BLaER1 treated with 17β-estradiol and CSF1 and Interleukin-3, amounts not matched to agents 10 nM and 100 nM (cell line): ENCODE data around the gene RNF2.
A peak's percentile ranks its signal among the peaks of the same experiment; 100 is the strongest.
"Not testable (repeated sequence)": the region's sequence is repeated elsewhere in the genome, so short reads cannot be mapped to it uniquely, and the experiment has no call there.

Experiments
- H3K27ac ChIP-seq, 11 experiments: shearing (Covaris generic); formaldehyde crosslinking; 2 replicates each; pipeline ENCODE4 v1.8.1; 2022
- H3K27me3 ChIP-seq, 11 experiments: shearing (Covaris generic); formaldehyde crosslinking; 2 replicates each; pipeline ENCODE4 v1.8.1; 2022
- H3K36me3 ChIP-seq, 11 experiments: shearing (Covaris generic); formaldehyde crosslinking; 2 replicates each; pipeline ENCODE4 v1.8.1; 2022
- H3K4me1 ChIP-seq, 10 experiments: shearing (Covaris generic); formaldehyde crosslinking; 2 replicates each; pipeline ENCODE4 v1.8.1; 2022
- H3K4me2 ChIP-seq, 11 experiments: shearing (Covaris generic); formaldehyde crosslinking; 2 replicates each; pipeline ENCODE4 v1.8.1; 2022
- H3K4me3 ChIP-seq, 10 experiments: shearing (Covaris generic); formaldehyde crosslinking; 2 replicates each; pipeline ENCODE4 v1.8.1; 2022
- H3K9ac ChIP-seq, 11 experiments: shearing (Covaris generic); formaldehyde crosslinking; 2 replicates each; pipeline ENCODE4 v1.8.1; 2022
- H3K9me3 ChIP-seq, 11 experiments: shearing (Covaris generic); formaldehyde crosslinking; replicated peaks in 1 of 11; 2 replicates each; pipeline ENCODE4 v1.8.1; 2022
- H4K20me1 ChIP-seq, 11 experiments: shearing (Covaris generic); formaldehyde crosslinking; 2 replicates each; pipeline ENCODE4 v1.8.1; 2022
- Cebpa-rat ChIP-seq, 11 experiments: shearing (Covaris generic); IDR thresholded peaks; 2 replicates each; pipeline ENCODE4 v1.8.1; 2022

The RNF2 gene

DNA sequence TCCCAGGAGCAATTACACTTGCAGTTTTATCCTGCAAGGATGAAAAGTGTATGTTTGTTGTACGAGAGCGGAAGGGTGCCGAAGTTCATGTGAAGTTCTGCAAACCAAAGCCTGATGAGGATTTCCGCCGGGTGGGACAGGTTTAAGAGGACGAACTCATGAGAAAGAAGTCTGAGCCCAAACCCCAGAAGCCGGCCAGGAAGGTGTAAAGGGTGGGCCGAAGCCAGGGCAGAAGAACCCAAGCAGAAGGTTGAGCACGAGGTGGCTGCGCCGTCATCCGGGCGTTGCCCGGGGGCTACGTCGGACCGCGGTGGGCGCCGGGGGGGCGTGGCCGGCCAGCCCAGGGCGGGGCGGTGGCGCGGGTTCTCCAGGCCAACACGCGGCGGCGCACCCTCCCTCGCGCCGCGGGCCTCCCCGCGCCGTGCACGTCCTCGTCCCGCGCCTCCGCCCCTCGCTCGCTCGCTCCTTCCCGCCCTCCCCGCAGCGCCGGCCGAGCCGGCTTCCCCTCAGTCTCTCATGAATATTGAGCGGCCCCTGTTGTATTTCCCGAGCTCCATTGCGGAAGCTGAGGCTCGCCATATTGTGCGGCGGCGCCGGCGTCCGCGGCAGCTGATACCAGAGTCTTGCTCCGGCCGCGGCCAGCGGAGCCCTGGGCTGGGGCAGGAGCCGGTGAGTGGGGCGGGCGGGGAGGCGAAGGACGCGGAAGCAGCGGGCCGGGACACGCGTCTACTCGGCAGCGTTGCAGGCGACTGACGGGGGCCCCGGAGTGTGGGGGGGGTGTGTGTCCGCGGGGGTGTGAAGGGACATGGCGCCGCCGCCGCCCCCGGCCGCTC is at the start of gene RNF2:
TSS of gene RNF2 (plus strand) at position 578 of the 833 bp plus-strand sequence. CDS start 41,996 bp downstream, outside the sequence.
- H3K4me3 ChIP-seq: peak within 1 kb of the TSS; percentile 81 to 98 (median 94)
- no peaks in the 10 kb centered on the region for H3K27me3 ChIP-seq
- TF ChIP-seq Cebpa-rat (IDR thresholded peaks at IDR 0.05): no peak
- H3K9ac ChIP-seq: peak within 1 kb of the TSS; percentile 90 to 97 (median 94)
- H3K4me2 ChIP-seq: peak within 1 kb of the TSS; percentile 83 to 99 (median 89)
- H3K4me1 ChIP-seq: peaks cover 16 to 37% (median 22%) of the 10 kb centered on the region in 10 experiments
- H4K20me1 ChIP-seq: peaks cover 17 to 45% (median 39%) of the 10 kb centered on the region in 11 experiments; a peak in 20 of 22 replicates
- no peaks in the 10 kb centered on the region for H3K36me3 ChIP-seq
- peak within 1 kb of the TSS; percentile 87 to 93 (median 90) for H3K27ac ChIP-seq
- H3K9me3 ChIP-seq: no peaks in the 10 kb centered on the region; a peak in 1 of 22 replicates

DNA sequence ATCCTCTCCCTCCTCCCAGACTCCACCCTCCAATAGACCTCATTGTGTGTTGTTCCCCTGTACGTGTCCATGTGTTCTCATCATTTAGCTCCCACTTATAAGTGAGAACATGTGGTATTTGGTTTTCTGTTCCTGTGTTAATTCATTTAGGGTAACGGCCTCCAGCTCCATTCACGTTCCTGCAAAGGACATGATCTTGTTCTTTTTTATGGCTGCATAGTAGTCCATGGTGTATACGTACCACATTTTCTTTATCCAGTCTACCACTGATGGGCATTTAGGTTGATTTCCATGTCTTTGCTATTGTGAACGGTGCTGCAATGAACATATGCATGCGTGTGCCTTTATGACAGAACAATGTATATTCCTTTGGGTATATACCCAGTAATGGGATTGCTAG is 45.4 kb upstream of the RNF2 start:
- H3K4me1 ChIP-seq, H3K27ac ChIP-seq, H3K27me3 ChIP-seq: not testable (repeated sequence)

DNA sequence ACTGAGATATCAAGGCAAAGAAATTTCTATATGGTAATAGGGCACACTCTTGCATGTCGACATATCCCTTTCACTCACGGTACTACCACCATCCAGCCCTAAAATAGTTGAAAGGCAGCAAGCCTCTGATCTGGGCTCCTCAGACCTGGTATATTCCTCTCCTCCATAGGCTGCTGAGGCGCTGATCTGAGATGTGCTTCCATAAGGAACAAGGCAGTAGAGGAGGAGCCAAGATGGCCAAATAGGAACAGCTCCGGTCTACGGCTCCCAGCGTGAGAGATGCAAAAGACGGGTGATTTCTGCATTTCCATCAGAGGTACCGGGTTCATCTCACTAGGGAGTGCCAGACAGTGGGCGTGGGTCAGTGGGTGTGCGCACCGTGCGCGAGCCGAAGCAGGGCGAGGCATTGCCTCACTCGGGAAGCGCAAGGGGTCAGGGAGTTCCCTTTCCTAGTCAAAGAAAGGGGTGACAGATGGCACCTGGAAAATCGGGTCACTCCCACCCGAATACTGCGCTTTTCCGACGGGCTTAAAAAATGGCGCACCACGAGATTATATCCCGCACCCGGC is 44.0 kb upstream of the RNF2 start:
- H3K4me1 ChIP-seq, H3K9ac ChIP-seq, H4K20me1 ChIP-seq, H3K4me2 ChIP-seq, H3K27me3 ChIP-seq, H3K27ac ChIP-seq, H3K9me3 ChIP-seq, H3K36me3 ChIP-seq, H3K4me3 ChIP-seq: not testable (repeated sequence)

More for the DNA sequence above, 45.4 kb upstream of the RNF2 start:
- H3K36me3 ChIP-seq, H3K4me2 ChIP-seq, H4K20me1 ChIP-seq, H3K9ac ChIP-seq, H3K4me3 ChIP-seq: not testable (repeated sequence)
- H3K9me3 ChIP-seq: peaks cover 0 to 12% (median 5%) of the 10 kb centered on the region in 11 experiments; a peak in 13 of 22 replicates

DNA sequence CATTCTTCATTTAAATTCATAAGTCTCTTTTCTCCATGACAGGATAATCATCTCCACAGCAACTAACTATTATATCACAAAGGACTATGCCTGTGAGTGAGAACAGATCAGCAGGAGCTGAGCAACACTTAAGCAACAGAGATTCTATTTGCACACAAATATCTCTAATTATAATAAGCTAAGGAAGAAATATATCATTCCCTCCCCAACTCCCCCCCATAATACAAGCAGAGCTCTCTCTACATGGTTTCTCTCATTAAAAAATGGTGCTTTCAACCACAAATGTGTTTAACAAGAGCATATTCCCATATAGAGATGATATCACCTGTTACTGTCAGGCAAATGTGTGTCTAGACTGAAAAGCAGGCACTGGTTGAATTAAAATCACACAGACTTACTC is 36.5 kb upstream of the RNF2 start:
- Histone ChIP-seq H3K4me2 (no peak overlapping the region), H4K20me1 (no peaks in the 10 kb centered on the region), H3K27me3 (no peaks in the 10 kb centered on the region), H3K36me3 (no peaks in the 10 kb centered on the region), H3K27ac (no peak overlapping the region), H3K9me3 (no peaks in the 10 kb centered on the region), H3K4me1 (no peaks in the 10 kb centered on the region), H3K4me3 (no peak overlapping the region), H3K9ac (no peak overlapping the region)
- no peak for TF ChIP-seq Cebpa-rat (IDR thresholded peaks at IDR 0.05)

DNA sequence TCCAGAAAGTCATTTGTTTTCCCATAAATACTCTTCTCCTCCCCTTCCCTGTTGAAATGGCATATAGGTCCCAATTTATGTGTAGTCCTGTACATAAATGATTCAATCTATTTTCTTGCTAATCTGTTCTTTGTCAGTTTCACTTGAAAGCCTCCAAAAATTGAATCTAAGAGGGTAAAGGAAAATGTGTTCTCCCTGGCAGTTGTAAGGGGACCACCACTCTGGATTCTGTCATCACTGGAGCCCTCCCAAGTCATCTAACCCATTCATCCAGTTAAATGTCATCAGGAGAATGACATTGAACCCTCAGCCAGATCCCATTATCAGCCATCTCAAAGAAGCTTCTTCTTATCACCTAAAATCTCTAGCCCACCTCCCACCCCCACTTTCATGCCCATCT is 35.0 kb upstream of the RNF2 start:
- Histone ChIP-seq H3K4me2 (no peak overlapping the region), H3K27me3 (no peaks in the 10 kb centered on the region)

DNA sequence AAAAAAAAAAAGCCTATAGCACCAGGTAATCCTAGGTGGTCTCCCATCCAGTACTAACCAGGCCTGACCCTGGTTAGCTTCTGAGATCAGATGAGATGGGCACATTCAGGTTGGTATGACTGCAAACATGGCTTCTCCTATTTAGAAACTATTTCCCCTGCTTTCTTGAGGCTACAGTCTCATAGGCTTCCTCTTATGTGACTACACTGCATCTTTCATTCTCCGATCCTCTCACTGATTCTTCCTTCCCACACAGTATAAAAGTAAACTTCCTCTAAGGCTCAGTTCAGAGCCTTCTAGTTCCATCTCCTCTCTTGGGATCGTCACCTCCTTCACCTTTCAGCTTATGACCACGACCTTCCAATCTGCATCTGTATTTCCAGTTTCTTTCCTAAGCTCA is 30.4 kb upstream of the RNF2 start:
- Histone ChIP-seq H3K9ac (no peak overlapping the region), H3K4me1 (peaks cover 0 to 30% (median 3%) of the 10 kb centered on the region in 10 experiments; a peak in 9 of 20 replicates), H4K20me1 (no peaks in the 10 kb centered on the region), H3K27ac (no peak overlapping the region), H3K4me2 (peak overlapping the region in 2 of 11 experiments; percentile 27 to 53; a peak in 4 of 22 replicates), H3K36me3 (no peaks in the 10 kb centered on the region), H3K9me3 (no peaks in the 10 kb centered on the region), H3K27me3 (no peaks in the 10 kb centered on the region), H3K4me3 (no peak overlapping the region)
- no peak for TF ChIP-seq Cebpa-rat (IDR thresholded peaks at IDR 0.05)

More for the DNA sequence above, 35.0 kb upstream of the RNF2 start:
- H3K9ac ChIP-seq: no peak overlapping the region
- H3K4me3 ChIP-seq: no peak overlapping the region
- H3K27ac ChIP-seq: no peak overlapping the region
- no peaks in the 10 kb centered on the region for H3K36me3 ChIP-seq
- H4K20me1 ChIP-seq: no peaks in the 10 kb centered on the region
- TF ChIP-seq Cebpa-rat (IDR thresholded peaks at IDR 0.05): no peak
- H3K9me3 ChIP-seq: no peaks in the 10 kb centered on the region
- H3K4me1 ChIP-seq: peaks cover 0 to 10% (median 0%) of the 10 kb centered on the region in 10 experiments; a peak in 5 of 20 replicates

DNA sequence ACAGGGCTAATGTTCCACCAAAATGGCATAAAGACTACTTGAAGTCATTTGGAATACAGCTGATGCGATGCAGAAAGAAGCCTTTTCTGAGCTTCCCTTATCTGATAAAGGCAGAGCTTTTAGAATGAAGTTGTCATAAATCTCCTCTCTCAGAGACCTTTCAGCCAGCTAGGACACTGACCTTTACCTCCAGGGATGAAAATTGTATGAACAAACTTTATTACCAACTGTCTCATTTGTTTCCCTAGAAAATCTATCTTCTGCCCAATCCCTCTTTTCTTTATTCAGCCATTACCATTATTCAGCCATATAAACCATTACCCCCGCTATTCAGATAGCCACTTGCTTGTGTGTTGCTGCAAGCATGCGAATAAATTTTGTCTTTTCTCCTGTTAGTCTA is 29.7 kb upstream of the RNF2 start:
- TF ChIP-seq Cebpa-rat (IDR thresholded peaks at IDR 0.05): no peak
- Histone ChIP-seq H3K27me3 (no peaks in the 10 kb centered on the region), H4K20me1 (no peaks in the 10 kb centered on the region), H3K27ac (no peak overlapping the region), H3K36me3 (no peaks in the 10 kb centered on the region), H3K9ac (no peak overlapping the region), H3K4me1 (peaks cover 0 to 30% (median 3%) of the 10 kb centered on the region in 10 experiments; a peak in 9 of 20 replicates), H3K9me3 (no peaks in the 10 kb centered on the region), H3K4me3 (no peak overlapping the region), H3K4me2 (no peak overlapping the region)

DNA sequence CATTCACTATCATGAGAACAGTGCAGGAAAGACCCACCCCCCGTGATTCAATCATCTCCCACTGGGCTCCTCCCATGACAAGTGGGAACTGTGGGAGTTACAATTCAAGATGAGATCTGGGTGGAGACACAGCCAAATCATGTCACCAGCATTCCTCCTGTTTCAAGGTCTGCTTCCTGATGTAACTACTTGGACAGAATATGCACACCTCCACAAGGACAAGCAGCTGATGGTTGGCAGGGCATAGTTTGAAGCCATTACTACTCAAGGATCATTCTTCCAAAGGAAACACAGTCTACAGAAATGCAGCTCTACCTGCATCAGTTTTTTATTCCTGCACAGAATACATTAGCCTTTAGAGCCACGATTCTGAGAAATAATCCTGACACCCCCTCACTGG is 28.5 kb upstream of the RNF2 start:
- Histone ChIP-seq H4K20me1 (no peaks in the 10 kb centered on the region), H3K4me1 (peaks cover 0 to 30% (median 3%) of the 10 kb centered on the region in 10 experiments; a peak in 9 of 20 replicates), H3K4me3 (no peak overlapping the region), H3K36me3 (no peaks in the 10 kb centered on the region), H3K9me3 (no peaks in the 10 kb centered on the region), H3K4me2 (peak overlapping the region in 5 of 11 experiments; percentile 3 to 60 (median 47); a peak in 9 of 22 replicates), H3K27me3 (no peaks in the 10 kb centered on the region), H3K27ac (peak overlapping the region in 2 of 11 experiments; percentile 19 to 32; a peak in 3 of 22 replicates), H3K9ac (no peak overlapping the region)
- no peak for TF ChIP-seq Cebpa-rat (IDR thresholded peaks at IDR 0.05)

DNA sequence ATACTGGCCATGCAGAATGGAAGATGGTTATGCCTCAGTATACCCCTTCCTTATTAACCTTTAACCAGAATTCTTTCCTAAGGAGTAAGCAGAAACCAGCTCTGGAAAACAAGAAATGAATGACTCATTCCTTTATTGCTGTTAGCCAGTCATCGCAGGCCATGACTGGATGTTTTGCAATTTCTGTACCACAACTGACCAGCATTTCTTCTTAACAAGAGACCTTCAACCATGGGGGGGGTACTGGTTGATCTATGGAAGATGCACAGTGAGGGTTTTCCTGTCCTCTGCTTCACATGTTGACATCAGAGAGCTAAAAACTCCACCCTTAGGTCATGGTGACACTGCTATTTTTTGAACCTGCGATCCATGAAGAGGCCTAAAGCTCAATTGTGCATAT is 28.0 kb upstream of the RNF2 start:
- TF ChIP-seq Cebpa-rat (IDR thresholded peaks at IDR 0.05): no peak; a peak in 1 of 22 replicates
- H3K4me2 ChIP-seq: peak overlapping the region in 5 of 11 experiments; percentile 3 to 60 (median 47); a peak in 9 of 22 replicates
- peak overlapping the region in 2 of 11 experiments; percentile 32 to 51; a peak in 4 of 22 replicates for H3K27ac ChIP-seq
- no peak overlapping the region for H3K9ac ChIP-seq
- no peaks in the 10 kb centered on the region for H4K20me1 ChIP-seq
- H3K9me3 ChIP-seq: no peaks in the 10 kb centered on the region
- no peaks in the 10 kb centered on the region for H3K27me3 ChIP-seq
- peaks cover 0 to 30% (median 3%) of the 10 kb centered on the region in 10 experiments; a peak in 9 of 20 replicates for H3K4me1 ChIP-seq
- no peak overlapping the region for H3K4me3 ChIP-seq
- no peaks in the 10 kb centered on the region for H3K36me3 ChIP-seq
